K562 (cell line): ENCODE data around the gene GATA1.
A peak's percentile ranks its signal among the peaks of the same experiment; 100 is the strongest.

Experiments
- DPF2 ChIP-seq: fragments of 450-650 bp; IDR thresholded peaks from 2 replicates; pipeline ENCODE4 v1.6.1; 2016
- FOXJ3 ChIP-seq: sonication (generic); formaldehyde crosslinking; IDR thresholded peaks from 2 replicates; pipeline ENCODE4 v1.4.0; 2020; ENCODE audit warnings: mild to moderate bottlenecking, missing genetic modification reagents
- FOXM1 ChIP-seq, 2 experiments: fragments of 450-650 bp in 1 of 2; sonication (generic) in 1 of 2; formaldehyde crosslinking in 1 of 2; IDR thresholded peaks; 2 replicates each; pipeline versions ENCODE4 v1.6.1 to v1.9.0; 2017 to 2022; ENCODE audit warnings: low read depth in 2 of 2, mild to moderate bottlenecking in 2 of 2, missing genetic modification reagents in 1 of 2, moderate library complexity in 1 of 2
- MCM7 ChIP-seq, 2 experiments: fragments of 450-650 bp; IDR thresholded peaks; 2 replicates each; pipeline ENCODE4 v1.6.1; 2016 to 2018
- SAP30 ChIP-seq: fragments of 200-600 bp; sonication (generic); IDR thresholded peaks from 2 replicates; pipeline ENCODE4 v1.6.1; 2012; ENCODE audit warnings: borderline replicate concordance, low read depth, mild to moderate bottlenecking, moderate library complexity, low read length, control low read depth, inconsistent platforms; ENCODE audit not compliant: insufficient read depth, poor library complexity, severe bottlenecking
- SMAD3 ChIP-seq: fragments of 450-650 bp; formaldehyde crosslinking; conservative IDR thresholded peaks from 2 replicates; pipeline ENCODE4 v1.4.0; 2020; ENCODE audit warnings: mild to moderate bottlenecking
- TARDBP ChIP-seq: fragments of 450-650 bp; IDR thresholded peaks from 2 replicates; pipeline ENCODE4 v1.6.1; 2016
- YY1 ChIP-seq, 3 experiments: IDR thresholded peaks; 2 replicates each; pipeline ENCODE4 v1.6.1; 2011; ENCODE audit warnings: low read length in 2 of 3, mild to moderate bottlenecking in 2 of 3, moderate library complexity in 2 of 3, borderline replicate concordance in 1 of 3, control low read depth in 1 of 3, low read depth in 1 of 3; ENCODE audit not compliant: insufficient read depth in 3 of 3, insufficient replicate concordance in 2 of 3, control insufficient read depth in 1 of 3, insufficient read length in 1 of 3; ENCODE audit errors: extremely low read depth in 1 of 3
- ZNF79 ChIP-seq: fragments of 250-450 bp; sonication (Bioruptor Pico); IDR thresholded peaks from 2 replicates; pipeline ENCODE4 v1.4.0; 2020; ENCODE audit warnings: low read depth, mild to moderate bottlenecking, moderate library complexity
- TF ChIP-seq, protein P1 (sequence below): conservative IDR thresholded peaks from 2 replicates; pipeline ENCODE4 v1.6.1; 2011; ENCODE audit warnings: low read depth, mild to moderate bottlenecking, low read length; ENCODE audit not compliant: control insufficient read depth
- TF ChIP-seq, protein P2 (sequence below), 3 experiments: IDR thresholded peaks in 2 of 3; conservative IDR thresholded peaks in 1 of 3; 2 replicates each; pipeline ENCODE4 v1.5.1; 2011 to 2012; ENCODE audit warnings: low read length in 3 of 3, mild to moderate bottlenecking in 3 of 3, control low read depth in 2 of 3, improper control_type of control experiment in 1 of 3, inconsistent platforms in 1 of 3, low read depth in 1 of 3, mixed read lengths in 1 of 3, moderate library complexity in 1 of 3; ENCODE audit not compliant: insufficient read depth in 2 of 3
- TF ChIP-seq, protein P3 (sequence below), 2 experiments: IDR thresholded peaks in 1 of 2; conservative IDR thresholded peaks in 1 of 2; 2 replicates each; pipeline ENCODE4 v1.6.1; 2016; ENCODE audit warnings: low read depth in 2 of 2, mild to moderate bottlenecking in 1 of 2, missing compliant biosample characterization in 1 of 2, missing genetic modification characterization in 1 of 2, moderate library complexity in 1 of 2
- TF ChIP-seq, protein P4 (sequence below): sonication (generic); formaldehyde crosslinking; IDR thresholded peaks from 2 replicates; pipeline ENCODE4 v1.8.0; 2022; ENCODE audit warnings: mild to moderate bottlenecking, missing genetic modification reagents

- TF ChIP-seq, protein P1, sequence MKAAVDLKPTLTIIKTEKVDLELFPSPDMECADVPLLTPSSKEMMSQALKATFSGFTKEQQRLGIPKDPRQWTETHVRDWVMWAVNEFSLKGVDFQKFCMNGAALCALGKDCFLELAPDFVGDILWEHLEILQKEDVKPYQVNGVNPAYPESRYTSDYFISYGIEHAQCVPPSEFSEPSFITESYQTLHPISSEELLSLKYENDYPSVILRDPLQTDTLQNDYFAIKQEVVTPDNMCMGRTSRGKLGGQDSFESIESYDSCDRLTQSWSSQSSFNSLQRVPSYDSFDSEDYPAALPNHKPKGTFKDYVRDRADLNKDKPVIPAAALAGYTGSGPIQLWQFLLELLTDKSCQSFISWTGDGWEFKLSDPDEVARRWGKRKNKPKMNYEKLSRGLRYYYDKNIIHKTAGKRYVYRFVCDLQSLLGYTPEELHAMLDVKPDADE = no peak
- TF ChIP-seq DPF2 (no peak), MCM7 (IDR thresholded peaks at IDR 0.05) (no peak), FOXM1 (IDR thresholded peaks at IDR 0.05; ENCODE audit: low read depth) (peak; percentile 28; the same call in 1 of the 2 replicates), FOXM1 (CRISPR knock-in tag; IDR thresholded peaks at IDR 0.05; ENCODE audit: low read depth) (no peak), SMAD3 (CRISPR knock-in tag) (no peak), ZNF79 (CRISPR knock-in tag) (no peak), SAP30 (no peak), TARDBP (no peak), YY1 (IDR thresholded peaks at IDR 0.05; ENCODE audit: borderline replicate concordance in 1 of 3, control insufficient read depth in 1 of 3, extremely low read depth in 1 of 3, insufficient read depth in 3 of 3, insufficient read length in 1 of 3, insufficient replicate concordance in 2 of 3, low read depth in 1 of 3, low read length in 2 of 3) (no peak), FOXJ3 (no peak)
- TF ChIP-seq, protein P2, sequence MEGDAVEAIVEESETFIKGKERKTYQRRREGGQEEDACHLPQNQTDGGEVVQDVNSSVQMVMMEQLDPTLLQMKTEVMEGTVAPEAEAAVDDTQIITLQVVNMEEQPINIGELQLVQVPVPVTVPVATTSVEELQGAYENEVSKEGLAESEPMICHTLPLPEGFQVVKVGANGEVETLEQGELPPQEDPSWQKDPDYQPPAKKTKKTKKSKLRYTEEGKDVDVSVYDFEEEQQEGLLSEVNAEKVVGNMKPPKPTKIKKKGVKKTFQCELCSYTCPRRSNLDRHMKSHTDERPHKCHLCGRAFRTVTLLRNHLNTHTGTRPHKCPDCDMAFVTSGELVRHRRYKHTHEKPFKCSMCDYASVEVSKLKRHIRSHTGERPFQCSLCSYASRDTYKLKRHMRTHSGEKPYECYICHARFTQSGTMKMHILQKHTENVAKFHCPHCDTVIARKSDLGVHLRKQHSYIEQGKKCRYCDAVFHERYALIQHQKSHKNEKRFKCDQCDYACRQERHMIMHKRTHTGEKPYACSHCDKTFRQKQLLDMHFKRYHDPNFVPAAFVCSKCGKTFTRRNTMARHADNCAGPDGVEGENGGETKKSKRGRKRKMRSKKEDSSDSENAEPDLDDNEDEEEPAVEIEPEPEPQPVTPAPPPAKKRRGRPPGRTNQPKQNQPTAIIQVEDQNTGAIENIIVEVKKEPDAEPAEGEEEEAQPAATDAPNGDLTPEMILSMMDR (IDR thresholded peaks at IDR 0.05 in 2 of 3, conservative IDR thresholded peaks at IDR 0.05 in 1 of 3; ENCODE audit: insufficient read depth in 2 of 3, low read depth in 1 of 3, low read length in 3 of 3) = no peak
- TF ChIP-seq, protein P3, sequence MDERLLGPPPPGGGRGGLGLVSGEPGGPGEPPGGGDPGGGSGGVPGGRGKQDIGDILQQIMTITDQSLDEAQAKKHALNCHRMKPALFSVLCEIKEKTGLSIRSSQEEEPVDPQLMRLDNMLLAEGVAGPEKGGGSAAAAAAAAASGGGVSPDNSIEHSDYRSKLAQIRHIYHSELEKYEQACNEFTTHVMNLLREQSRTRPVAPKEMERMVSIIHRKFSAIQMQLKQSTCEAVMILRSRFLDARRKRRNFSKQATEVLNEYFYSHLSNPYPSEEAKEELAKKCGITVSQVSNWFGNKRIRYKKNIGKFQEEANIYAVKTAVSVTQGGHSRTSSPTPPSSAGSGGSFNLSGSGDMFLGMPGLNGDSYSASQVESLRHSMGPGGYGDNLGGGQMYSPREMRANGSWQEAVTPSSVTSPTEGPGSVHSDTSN (CRISPR knock-in tag; IDR thresholded peaks at IDR 0.05; ENCODE audit: low read depth) = no peak
- TF ChIP-seq, protein P3 (tag; conservative IDR thresholded peaks at IDR 0.05; ENCODE audit: low read depth) = no peak
- TF ChIP-seq, protein P4, sequence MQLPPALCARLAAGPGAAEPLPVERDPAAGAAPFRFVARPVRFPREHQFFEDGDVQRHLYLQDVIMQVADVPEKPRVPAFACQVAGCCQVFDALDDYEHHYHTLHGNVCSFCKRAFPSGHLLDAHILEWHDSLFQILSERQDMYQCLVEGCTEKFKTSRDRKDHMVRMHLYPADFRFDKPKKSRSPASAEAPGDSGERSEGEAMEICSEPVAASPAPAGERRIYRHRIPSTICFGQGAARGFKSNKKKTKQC (CRISPR knock-in tag) = no peak
These were observed 3.2 kb downstream of the GATA1 start for GRCh38 chrX:48789366-48790220.
